HG03575 (cell line): ENCODE results near the gene LRRC8D.
A peak's percentile ranks its signal among the peaks of the same experiment; 100 is the strongest.

Experiments used
- ATAC-seq: cut with Tn5 transposase; IDR thresholded peaks from one replicate; pipeline ENCODE4 v1.9.1; 2021; ENCODE audit not compliant: unreplicated experiment, insufficient number of reproducible peaks, low FRiP score; ENCODE audit errors: extremely low read depth

The LRRC8D gene

GRCh38 chr1:89855413-89856123 lies 34.7 kb downstream of the LRRC8D start:
- ATAC-seq: peak; percentile 84

DNA sequence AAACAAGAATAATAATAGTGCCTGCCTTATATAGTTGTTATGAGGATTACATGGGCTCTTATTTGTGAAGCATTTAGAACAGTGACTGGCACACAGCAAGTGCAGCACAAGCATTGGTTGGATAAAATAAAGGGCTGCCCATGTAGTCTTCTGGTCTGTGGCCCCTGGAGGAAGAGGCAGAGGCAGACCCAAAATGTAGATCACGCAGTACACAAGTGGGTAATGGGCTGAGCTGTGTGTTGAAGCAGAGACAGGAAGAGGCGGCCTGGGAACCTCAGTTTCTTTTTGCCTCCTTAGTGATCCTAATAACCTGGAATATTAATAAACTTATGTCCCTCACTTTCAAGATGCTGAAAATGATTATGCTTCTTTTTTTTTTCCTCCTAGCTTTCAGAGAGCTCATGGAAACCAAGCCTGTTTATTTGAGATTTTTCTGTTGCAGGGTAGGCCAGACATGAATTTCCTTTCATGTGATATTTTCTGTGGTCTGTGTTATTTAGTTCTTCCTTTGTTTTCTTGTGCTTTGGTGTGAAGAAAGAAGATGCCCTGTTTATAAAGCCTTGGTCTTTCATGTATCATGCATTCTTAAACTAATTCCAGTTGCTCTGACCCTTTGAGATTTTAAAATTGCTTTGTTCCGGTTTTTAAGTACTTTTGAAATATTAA lies 42.5 kb downstream of the LRRC8D start:
- no peak for ATAC-seq

GRCh38 chr1:89865498-89866382 lies 44.9 kb downstream of the LRRC8D start:
- no peak for ATAC-seq

DNA sequence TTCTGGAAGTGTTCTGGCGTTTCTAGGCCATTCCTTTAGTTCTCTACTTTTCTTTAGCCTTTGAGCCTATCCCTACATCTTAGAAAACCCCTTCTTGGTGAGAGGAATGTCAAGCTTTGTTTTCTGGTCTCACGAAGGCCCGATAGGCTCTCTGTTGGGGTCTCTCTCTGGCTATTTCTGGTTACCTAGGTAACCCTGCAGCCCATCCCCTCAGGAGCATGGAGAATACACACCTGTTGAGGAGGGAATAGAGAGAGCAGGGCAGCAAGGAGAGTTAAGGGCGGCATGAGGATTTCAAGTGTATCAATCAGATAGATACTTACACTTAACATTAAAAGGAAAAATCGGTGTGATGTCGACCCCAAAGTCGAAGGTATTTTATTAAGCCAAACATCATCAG lies 45.7 kb downstream of the LRRC8D start:
- ATAC-seq: no peak

DNA sequence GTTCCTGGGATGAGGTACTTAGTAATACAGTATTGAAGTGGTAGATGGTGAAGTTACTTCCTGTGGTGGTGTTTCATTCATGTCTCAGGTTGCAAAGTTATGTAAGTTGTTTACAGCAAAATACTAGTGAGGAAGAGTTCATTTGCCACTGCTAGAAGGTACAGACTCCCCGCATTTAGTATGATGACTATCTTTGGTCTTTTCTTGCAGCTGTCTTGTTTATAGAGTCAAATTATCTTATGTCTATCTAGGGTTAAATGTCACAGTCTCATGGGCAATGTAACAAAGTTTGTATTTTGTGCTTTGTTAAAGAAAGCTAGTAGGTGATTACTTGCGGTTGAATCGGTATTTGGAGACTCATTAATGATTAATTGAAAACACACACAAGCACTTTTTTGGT lies 50.2 kb downstream of the LRRC8D start:
- no peak for ATAC-seq

GRCh38 chr1:89871768-89872473 lies 51.1 kb downstream of the LRRC8D start:
- no peak for ATAC-seq

DNA sequence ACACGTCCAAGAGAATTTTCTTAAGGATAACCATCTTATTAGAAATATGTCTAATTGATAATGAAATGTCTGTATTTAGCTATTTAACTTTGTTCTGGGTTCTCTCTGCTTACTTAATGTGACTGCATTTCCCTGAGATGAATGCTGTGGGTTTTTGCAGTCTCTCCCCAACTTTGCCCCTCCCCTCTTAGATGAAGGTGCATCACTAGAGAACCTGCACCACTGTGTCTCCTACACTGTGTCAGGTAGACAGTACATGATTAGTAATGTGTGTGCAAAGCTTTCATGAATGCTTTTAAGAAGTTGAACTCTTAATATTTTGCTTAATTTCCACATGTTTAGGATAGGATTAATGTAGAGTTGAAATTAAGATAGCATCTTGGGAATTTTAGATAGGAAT lies 51.7 kb downstream of the LRRC8D start:
- no peak for ATAC-seq

GRCh38 chr1:89873288-89873687 lies 52.5 kb downstream of the LRRC8D start:
- ATAC-seq: no peak

DNA sequence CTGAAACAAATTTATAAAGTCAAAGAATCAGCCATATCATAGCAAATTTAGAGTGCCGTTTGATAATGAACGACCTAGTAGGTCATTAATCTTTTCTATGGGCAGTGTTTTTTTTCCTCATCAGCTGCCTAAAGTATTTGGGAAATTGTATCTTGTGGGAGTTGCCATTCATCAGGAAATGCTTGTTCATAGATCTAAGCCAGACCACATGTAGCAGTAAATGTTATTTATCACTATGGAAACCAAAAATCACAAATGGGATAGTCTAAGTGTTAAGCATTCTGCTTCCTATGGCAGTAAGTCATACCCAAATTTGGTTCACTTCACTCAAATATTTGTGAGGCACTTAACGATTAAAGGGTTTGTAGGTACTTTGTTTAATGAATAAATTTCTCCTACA lies 52.9 kb downstream of the LRRC8D start:
- ATAC-seq: no peak

- ATAC-seq: no peak
Observed at GRCh38 chr1:89876463-89876862, 55.6 kb downstream of the LRRC8D start.

GRCh38 chr1:89877756-89878155 lies 56.9 kb downstream of the LRRC8D start:
- ATAC-seq: no peak

DNA sequence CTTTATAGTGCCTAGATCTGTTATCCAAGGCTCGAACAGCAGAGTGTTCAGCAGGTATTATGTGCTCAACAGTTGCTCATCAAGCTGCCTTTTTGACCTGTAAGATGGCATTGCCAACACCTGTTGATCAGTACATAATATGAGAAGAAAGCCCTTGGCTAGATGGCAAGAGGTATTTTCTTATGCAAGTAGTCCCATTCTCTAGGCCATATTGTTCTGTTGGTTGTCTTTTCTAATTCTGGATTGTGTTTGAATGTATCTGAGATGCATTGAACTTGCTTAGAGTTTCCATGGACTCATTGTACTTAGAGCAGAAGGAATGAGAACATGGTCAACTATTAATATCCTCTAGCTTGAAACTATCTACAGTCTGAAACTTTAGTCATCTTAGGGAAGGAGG lies 57.4 kb downstream of the LRRC8D start:
- no peak for ATAC-seq

DNA sequence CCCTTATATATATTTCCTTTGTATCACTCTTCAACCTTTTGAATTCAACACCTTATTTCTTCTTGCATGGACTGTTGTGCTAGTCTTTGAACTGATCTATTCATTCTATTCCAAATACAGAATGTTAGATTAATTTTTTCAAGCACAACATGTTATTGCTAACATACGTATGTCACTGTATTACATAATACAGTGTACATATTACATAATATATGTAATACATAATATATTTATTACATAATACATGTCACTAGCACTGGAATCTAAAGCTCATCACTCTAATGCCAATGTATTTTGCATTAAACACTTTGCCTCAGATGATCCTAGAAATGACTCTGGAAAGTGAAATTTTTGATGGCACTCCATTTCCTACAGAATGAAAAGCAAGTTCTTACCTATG lies 59.8 kb downstream of the LRRC8D start:
- no peak for ATAC-seq

GRCh38 chr1:89881415-89882058 lies 60.7 kb downstream of the LRRC8D start:
- no peak for ATAC-seq

DNA sequence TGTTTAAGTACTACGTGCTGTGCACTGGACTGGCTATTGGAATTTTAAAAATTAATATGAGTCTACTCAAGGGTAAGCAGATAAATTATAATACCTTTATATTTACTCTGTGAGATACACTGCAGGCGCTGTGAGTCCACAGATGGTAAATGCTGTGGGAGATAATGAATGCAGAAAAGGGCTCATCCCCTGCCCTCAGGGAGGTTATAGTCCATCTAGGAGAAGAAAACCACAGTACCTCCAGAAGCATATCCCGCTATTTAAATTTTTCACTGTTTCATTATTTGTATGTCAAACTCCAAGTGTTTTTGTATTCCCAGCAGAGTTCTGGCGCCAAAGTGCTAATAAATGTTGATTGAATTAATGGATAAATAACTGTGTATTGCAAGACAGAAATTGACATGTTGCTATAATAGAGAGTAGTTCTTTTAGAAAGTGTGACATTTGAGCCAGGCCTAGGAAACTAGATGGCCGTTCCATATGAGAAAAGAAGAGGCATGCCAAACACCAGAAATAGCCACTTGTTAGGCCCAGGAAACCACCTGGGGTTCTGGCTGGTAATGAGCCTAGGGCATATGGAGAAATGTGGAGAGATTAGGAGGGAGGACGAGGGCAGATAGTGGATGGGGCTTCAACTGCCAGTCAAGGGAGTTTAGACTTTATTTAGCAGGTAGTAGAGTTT lies 61.7 kb downstream of the LRRC8D start:
- ATAC-seq: no peak

DNA sequence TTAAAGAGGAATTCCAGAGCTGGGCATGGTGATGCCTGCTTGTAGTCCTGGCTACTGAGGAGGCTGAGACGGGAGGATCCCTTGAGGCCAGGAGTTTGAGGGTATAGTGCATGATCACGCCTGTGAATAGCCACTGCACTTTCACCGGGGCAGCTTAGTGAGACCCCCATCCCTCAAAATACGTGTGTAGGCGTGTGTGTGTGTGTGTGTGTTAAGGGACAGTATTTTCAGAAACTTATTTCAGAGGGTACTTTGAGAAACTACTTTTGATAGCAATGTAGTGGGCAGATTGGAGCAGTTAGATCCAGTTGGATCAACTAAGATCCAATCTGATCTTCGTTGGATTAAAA lies 62.2 kb downstream of the LRRC8D start:
- no peak for ATAC-seq

DNA sequence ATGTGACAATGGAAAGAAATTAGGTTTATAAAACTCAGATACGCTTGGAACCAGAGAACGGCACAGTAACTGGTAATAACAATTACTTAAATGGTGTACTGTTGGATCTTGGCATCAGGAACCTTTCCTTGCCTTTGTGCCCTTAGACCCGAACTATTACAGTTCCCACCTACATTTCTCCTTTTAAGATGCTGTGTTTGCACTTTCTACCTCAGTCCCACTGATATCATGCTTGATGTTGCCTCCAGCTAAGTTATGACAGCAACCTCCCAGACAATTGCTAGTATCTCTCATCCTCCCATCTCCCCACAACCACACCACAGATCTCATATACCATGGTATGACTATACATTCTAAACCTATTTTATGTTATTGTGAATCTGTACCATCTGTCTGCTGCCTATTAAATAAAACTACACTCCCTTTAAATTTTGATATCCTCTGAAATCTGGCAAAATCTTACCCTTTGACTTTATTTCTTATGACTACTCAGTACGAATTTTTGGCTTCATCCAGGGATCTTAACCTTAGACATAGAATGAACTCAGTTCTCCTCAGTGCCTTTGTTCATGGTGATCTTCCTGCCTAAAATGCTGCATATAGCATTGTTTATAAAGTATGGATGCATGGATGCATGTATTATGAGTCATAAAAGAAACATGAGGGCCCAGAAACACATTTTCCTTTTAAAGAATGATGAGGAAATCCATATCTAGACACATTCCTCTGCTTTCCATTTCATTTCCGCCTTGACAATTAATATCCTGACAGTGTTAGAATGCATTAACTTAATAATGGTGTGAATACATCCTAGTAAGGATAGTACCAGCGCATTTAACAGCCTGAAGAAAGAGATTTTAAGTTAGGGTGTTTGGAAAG lies 64.1 kb downstream of the LRRC8D start:
- ATAC-seq: no peak

DNA sequence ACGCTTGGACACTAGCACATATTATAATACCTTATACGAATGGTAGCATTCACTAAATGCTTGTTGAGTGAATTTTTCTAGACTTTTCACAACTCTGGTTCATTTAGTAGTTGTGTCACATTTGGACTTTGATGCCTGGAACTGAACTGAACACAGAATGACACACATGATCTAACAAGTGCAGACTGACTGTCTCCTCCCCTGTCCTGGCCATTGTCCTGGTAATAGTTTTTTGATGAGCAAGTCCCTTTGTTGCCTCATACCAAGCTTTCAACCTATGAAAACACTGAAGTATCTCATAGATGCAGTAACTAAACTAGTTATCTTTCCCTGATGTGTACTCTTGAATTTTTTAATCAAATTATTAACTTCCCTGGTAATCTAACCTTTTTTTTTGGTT lies 66.4 kb downstream of the LRRC8D start:
- ATAC-seq: no peak
